HCT116 (cell line): Measurements from ENCODE around the gene PPP1R37.

Experiments
- CTCF ChIP-seq, 3 experiments: fragments of 200-600 bp in 1 of 3; sonication (generic) in 1 of 3; IDR thresholded peaks in 2 of 3; conservative IDR thresholded peaks in 1 of 3; 2 replicates each; pipeline ENCODE4 v1.5.1; 2012 to 2017; ENCODE audit warnings: low read depth in 2 of 3, low read length in 2 of 3, antibody characterized with exemption in 1 of 3, borderline replicate concordance in 1 of 3, control low read depth in 1 of 3, mild to moderate bottlenecking in 1 of 3, mixed read lengths in 1 of 3, mixed run types in 1 of 3, moderate library complexity in 1 of 3; ENCODE audit not compliant: insufficient read depth in 1 of 3
- EZH2 ChIP-seq: fragments of 200-600 bp; sonication (generic); IDR thresholded peaks from 2 replicates; pipeline ENCODE4 v1.6.1; 2017; ENCODE audit warnings: antibody characterized with exemption, mixed run types
- POLR2A ChIP-seq: IDR thresholded peaks from 2 replicates; pipeline ENCODE4 v1.7.0; 2011; ENCODE audit warnings: borderline replicate concordance; ENCODE audit not compliant: insufficient read depth, insufficient read length; ENCODE audit errors: extremely low read depth
- POLR2AphosphoS5 ChIP-seq: IDR thresholded peaks from 2 replicates; pipeline ENCODE4 v1.6.1; 2011; ENCODE audit warnings: mild to moderate bottlenecking, low read depth, low read length, moderate library complexity
- SP1 ChIP-seq: IDR thresholded peaks from 2 replicates; pipeline ENCODE4 v1.6.1; 2012; ENCODE audit warnings: low read depth

- TF ChIP-seq CTCF (IDR thresholded peaks at IDR 0.05 in 2 of 3, conservative IDR thresholded peaks at IDR 0.05 in 1 of 3; ENCODE audit: borderline replicate concordance in 1 of 3, insufficient read depth in 1 of 3, low read depth in 2 of 3, low read length in 2 of 3) (no peak), EZH2 (no peak), POLR2AphosphoS5 (no peak), POLR2A (no peak), SP1 (no peak)
Measured at GRCh38 chr19:45107621-45108150, 14.7 kb downstream of the PPP1R37 start.
